KOPT-K1 (cell line): ENCODE results near the gene VSNL1.
"Not testable (repeated sequence)": the region's sequence is repeated elsewhere in the genome, so short reads cannot be mapped to it uniquely, and the experiment has no call there.

Experiments used
- H3K27ac ChIP-seq: fragments of 200-600 bp; sonication (generic); 2 replicates; pipeline ENCODE4 v1.5.1; 2016; ENCODE audit warnings: antibody characterized with exemption, mild to moderate bottlenecking, low read depth, low read length; ENCODE audit not compliant: poor library complexity, severe bottlenecking
- H3K36me3 ChIP-seq: fragments of 200-600 bp; sonication (generic); 2 replicates; pipeline ENCODE4 v1.5.1; 2017; ENCODE audit warnings: antibody characterized with exemption, mild to moderate bottlenecking, low read length, moderate library complexity; ENCODE audit not compliant: insufficient read depth
- H3K9me3 ChIP-seq: fragments of 200-600 bp; sonication (generic); 2 replicates; pipeline ENCODE4 v1.5.1; 2017; ENCODE audit warnings: antibody characterized with exemption, low read length, mild to moderate bottlenecking; ENCODE audit not compliant: insufficient read depth, poor library complexity, severe bottlenecking

Gene VSNL1

DNA sequence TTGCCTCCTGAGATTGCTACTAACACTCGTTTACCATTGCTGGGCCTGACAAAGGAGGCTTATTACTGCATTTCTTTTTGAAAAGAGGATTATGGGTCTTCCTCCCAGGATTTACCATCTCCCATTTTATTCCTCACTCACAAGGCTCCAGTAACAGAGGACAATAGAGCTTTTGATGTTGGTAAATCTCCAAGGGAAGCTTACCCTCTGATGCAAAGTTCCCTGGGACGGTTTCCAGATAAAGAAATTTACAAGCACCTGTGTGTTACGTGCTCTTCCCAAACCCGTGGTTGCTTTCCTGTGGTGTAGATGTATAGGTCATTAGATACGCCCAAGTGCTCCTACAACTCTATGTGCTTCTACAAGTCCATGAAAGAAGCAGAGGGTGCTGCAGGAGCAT, 17.1 kb downstream of the VSNL1 start:
- H3K9me3 ChIP-seq = no peaks in the 10 kb centered on the region
- no peak overlapping the region for H3K27ac ChIP-seq
- no peaks in the 10 kb centered on the region for H3K36me3 ChIP-seq

DNA sequence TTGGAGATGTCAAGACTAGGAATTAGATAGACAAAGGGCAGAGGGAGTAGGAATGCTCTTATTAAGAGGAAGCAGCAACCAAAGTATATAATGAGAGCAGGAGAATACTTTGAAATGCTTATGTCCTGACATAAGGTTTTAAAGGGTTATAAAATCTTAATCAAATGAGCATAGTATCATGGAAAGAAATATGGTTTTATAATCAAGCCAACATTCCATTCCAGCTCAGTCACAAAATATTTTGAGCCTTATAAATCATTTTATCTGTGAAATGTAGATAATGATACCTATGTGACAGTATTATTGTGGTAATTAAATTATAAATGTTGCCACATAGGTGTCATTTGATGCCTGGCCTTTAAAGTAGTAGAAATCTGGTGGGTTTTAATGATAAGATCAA, 17.6 kb downstream of the VSNL1 start:
- Histone ChIP-seq H3K36me3 (no peaks in the 10 kb centered on the region), H3K27ac (no peak overlapping the region), H3K9me3 (no peaks in the 10 kb centered on the region)

DNA sequence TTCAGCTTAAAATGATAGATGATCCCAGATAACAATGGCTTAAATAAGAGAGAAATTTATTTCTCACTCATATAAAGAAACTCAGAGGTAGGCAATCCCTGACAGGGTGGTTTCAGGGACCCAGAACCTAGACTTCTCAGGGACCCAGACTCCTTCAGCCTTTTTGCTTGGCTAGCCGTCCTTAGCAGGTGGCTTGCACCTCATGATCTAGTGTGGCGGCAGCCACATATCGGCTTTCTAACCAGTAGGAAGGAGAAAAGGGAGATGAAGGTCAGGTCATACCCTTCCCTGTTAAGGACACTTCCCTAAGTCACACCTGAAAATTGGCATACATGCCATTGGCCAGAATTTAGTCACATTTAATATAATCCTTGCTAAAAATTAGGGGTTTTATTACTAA, 18.4 kb downstream of the VSNL1 start:
- Histone ChIP-seq H3K27ac (no peak overlapping the region), H3K36me3 (no peaks in the 10 kb centered on the region)

GRCh38 chr2:17565726-17566125, 25.2 kb downstream of the VSNL1 start:
- H3K36me3 ChIP-seq, H3K9me3 ChIP-seq, H3K27ac ChIP-seq: not testable (repeated sequence)

More for the DNA sequence above, 18.4 kb downstream of the VSNL1 start:
- no peaks in the 10 kb centered on the region for H3K9me3 ChIP-seq

- H3K9me3 ChIP-seq = no peaks in the 10 kb centered on the region
- H3K36me3 ChIP-seq = no peaks in the 10 kb centered on the region
- no peak overlapping the region for H3K27ac ChIP-seq
These were observed 31.2 kb downstream of the VSNL1 start for GRCh38 chr2:17571681-17572080.

- H3K36me3 ChIP-seq = no peaks in the 10 kb centered on the region
- no peaks in the 10 kb centered on the region for H3K9me3 ChIP-seq
- no peak overlapping the region for H3K27ac ChIP-seq
These were observed 32.7 kb downstream of the VSNL1 start for GRCh38 chr2:17573085-17573803.

DNA sequence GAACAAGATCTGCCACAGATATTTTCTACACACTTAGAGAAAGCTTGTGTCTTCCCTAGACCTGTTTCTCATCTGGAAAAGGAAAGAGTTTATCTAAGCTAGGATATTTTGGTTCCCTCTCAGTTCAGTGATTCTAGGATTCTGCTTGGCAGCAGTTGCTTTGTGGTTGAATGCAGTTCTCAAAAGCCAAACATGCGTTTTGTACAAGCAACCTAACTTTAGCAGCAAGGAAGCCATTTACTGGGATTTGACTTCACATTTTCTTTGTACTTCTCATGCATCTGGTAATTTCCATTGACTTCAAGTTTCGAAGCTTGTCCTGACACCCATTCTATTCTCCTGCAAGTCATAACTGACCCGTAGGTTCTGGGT, 33.3 kb downstream of the VSNL1 start:
- Histone ChIP-seq H3K9me3 (no peaks in the 10 kb centered on the region), H3K36me3 (no peaks in the 10 kb centered on the region), H3K27ac (no peak overlapping the region)

- Histone ChIP-seq H3K9me3 (no peaks in the 10 kb centered on the region), H3K27ac (no peak overlapping the region), H3K36me3 (no peaks in the 10 kb centered on the region)
These were observed 34.0 kb downstream of the VSNL1 start for GRCh38 chr2:17574406-17575073.

- Histone ChIP-seq H3K36me3 (no peaks in the 10 kb centered on the region), H3K9me3 (no peaks in the 10 kb centered on the region), H3K27ac (no peak overlapping the region)
These were observed 36.3 kb downstream of the VSNL1 start for GRCh38 chr2:17576802-17577201.

- H3K36me3 ChIP-seq = no peaks in the 10 kb centered on the region
- no peaks in the 10 kb centered on the region for H3K9me3 ChIP-seq
- H3K27ac ChIP-seq = no peak overlapping the region
These were observed 38.0 kb downstream of the VSNL1 start for GRCh38 chr2:17578466-17578928.

DNA sequence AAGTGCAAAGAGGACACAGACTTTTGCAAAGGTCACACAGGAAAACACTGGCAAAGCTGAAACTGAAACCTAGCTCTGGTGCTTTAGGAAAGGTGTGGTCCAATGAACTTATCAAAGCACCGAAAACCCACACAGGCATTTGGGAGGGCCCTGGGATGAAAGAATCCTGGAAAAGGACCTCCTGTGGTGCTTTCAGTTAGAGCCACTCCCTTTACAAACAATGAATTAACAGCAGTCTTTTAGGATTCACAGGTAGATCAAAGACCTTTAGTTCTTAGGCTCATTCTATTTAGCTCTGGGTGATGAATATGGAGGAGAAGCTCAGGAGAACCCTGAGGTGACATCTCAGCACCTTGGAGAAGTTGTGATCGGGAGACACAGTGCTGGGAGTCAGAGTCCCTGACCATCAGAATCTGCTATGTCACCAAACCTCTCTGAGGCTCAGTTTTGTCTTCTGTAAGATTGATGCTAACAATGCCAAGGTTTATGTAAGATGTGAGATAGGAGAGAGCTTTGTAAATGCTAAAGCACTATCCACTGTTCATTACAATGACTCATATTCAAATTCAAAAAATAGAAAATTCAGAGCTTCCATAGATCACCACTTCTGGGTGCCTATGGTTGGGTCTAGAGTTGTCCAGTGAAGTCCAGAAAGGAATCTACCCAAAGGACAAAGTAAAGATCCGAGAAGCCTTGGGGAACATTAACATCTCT, 39.3 kb downstream of the VSNL1 start:
- Histone ChIP-seq H3K9me3 (no peaks in the 10 kb centered on the region), H3K36me3 (no peaks in the 10 kb centered on the region), H3K27ac (no peak overlapping the region)

DNA sequence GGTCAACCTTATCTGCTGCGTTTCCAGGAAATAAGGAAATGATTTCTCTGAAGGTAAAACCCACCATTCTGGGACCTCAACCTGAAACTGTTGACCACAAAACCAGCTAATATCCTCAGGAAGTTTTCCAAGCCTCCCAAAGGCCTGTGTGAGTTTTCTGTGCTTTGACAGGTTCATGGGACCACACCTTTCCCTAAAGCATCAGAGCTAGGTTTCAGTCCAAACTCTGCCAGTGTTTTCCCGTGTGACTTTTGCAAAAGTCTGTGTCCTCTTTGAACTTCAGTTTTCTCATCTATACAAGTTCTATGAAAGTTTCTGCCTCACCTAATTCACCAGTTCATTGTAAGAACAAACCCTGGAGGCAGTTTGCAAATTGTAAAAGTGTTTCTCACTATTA, 39.8 kb downstream of the VSNL1 start:
- Histone ChIP-seq H3K9me3 (no peaks in the 10 kb centered on the region), H3K36me3 (no peaks in the 10 kb centered on the region), H3K27ac (no peak overlapping the region)

- H3K27ac ChIP-seq = no peak overlapping the region
- no peaks in the 10 kb centered on the region for H3K9me3 ChIP-seq
These were observed 41.3 kb downstream of the VSNL1 start for GRCh38 chr2:17581831-17582230.

DNA sequence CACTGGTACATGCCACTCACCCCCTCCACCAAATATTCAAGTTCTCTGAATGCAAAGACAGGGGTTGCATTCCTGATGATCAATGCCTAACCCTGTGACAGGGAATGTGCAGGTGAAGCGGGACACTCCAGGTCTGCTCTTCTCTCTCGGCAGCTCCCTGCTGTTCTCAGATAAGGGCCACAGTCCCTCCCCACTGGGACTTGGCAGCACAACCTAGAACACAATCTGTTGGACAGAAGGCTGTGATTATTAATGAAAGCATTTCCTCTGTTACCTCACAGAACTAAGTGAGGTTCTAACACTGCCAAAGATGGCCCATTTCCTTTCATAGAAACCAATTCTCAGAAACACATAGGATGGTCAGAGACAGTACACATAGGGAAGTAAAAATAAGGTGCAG, 42.7 kb downstream of the VSNL1 start:
- Histone ChIP-seq H3K36me3 (no peaks in the 10 kb centered on the region), H3K9me3 (no peaks in the 10 kb centered on the region), H3K27ac (no peak overlapping the region)

More at GRCh38 chr2:17581831-17582230, 41.3 kb downstream of the VSNL1 start:
- no peaks in the 10 kb centered on the region for H3K36me3 ChIP-seq

DNA sequence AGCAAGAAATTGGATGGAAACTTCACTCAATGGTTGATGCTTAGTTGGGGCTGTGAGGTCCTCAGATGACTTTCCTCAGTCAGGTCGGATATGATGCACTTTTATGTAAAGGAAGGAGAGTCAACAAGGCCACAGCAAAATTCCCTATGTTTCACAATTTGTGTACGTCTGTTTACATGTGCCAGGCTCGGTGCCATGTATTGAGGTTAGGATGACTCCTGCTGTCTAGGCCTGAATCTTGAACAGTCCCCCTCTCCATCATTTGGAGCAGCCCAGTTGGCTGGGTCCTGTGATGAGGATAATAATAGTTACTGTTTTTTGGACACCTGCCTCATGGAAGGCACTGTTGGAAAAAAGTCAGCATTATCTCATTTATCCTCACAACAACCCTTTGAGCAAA, 43.1 kb downstream of the VSNL1 start:
- no peaks in the 10 kb centered on the region for H3K9me3 ChIP-seq
- no peak overlapping the region for H3K27ac ChIP-seq
- no peaks in the 10 kb centered on the region for H3K36me3 ChIP-seq
